ENCODE results near the gene WDHD1.

DNA sequence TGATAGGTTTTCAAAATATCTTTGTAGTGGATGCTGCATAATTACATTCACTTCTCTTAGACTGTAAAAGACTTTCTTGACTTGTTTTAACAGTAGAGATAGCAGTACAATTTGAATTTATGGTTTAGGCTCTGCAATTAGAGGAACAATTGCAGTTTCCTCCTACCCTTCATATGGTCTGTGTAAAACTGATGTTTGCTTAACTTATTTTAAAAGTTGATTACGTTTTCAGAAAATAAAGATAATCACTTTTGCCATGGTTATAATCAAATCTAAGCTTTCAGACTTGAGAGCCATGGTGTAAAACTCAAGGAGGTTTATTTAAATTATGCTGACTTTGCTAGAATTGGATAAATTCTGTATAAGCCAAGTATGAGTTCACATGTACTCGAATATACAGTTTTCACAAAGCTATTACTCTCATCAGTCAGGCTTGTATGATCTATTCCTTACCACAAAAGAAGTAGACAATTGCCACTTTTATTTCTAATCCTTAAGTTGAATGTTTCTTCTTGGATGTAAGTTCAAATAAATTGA is 22.1 kb upstream of the WDHD1 start:
- TF ChIP-seq, protein P1, sequence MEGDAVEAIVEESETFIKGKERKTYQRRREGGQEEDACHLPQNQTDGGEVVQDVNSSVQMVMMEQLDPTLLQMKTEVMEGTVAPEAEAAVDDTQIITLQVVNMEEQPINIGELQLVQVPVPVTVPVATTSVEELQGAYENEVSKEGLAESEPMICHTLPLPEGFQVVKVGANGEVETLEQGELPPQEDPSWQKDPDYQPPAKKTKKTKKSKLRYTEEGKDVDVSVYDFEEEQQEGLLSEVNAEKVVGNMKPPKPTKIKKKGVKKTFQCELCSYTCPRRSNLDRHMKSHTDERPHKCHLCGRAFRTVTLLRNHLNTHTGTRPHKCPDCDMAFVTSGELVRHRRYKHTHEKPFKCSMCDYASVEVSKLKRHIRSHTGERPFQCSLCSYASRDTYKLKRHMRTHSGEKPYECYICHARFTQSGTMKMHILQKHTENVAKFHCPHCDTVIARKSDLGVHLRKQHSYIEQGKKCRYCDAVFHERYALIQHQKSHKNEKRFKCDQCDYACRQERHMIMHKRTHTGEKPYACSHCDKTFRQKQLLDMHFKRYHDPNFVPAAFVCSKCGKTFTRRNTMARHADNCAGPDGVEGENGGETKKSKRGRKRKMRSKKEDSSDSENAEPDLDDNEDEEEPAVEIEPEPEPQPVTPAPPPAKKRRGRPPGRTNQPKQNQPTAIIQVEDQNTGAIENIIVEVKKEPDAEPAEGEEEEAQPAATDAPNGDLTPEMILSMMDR (IDR thresholded peaks at IDR 0.05), result no peak
- TF ChIP-seq POLR2A (IDR thresholded peaks at IDR 0.05), result no peak
